GM23338 (cell line): ENCODE measurements around the gene PIK3CG.

ENCODE experiments used
- CREB1 ChIP-seq: fragments of 250-450 bp; sonication (Bioruptor Pico); IDR thresholded peaks from 2 replicates; pipeline ENCODE4 v1.5.0; 2020; ENCODE audit warnings: low read depth, mild to moderate bottlenecking, moderate library complexity
- CTCF ChIP-seq, 2 experiments: fragments of 200-600 bp in 1 of 2; sonication (generic) in 1 of 2; conservative IDR thresholded peaks; 2 replicates each; pipeline versions ENCODE4 v1.5.1 to v1.6.1; 2016 to 2017; ENCODE audit warnings: antibody characterized with exemption in 2 of 2, low read depth in 2 of 2, mild to moderate bottlenecking in 2 of 2, moderate library complexity in 1 of 2
- ETS1 ChIP-seq: IDR thresholded peaks from 2 replicates; pipeline ENCODE4 v1.6.1; 2016; ENCODE audit warnings: antibody characterized with exemption
- EZH2 ChIP-seq: fragments of 200-600 bp; sonication (generic); IDR thresholded peaks from one replicate; pipeline ENCODE4 v1.8.0; 2017; ENCODE audit warnings: antibody characterized with exemption, mild to moderate bottlenecking, low read depth; ENCODE audit not compliant: unreplicated experiment
- EZH2phosphoT487 ChIP-seq: fragments of 200-600 bp; sonication (generic); IDR thresholded peaks from one replicate; pipeline ENCODE4 v1.8.1; 2018; ENCODE audit warnings: antibody characterized with exemption; ENCODE audit not compliant: unreplicated experiment
- JUNB ChIP-seq: IDR thresholded peaks from one replicate; pipeline ENCODE4 v1.6.1; 2016; ENCODE audit warnings: antibody characterized with exemption; ENCODE audit not compliant: unreplicated experiment
- NANOG ChIP-seq: IDR thresholded peaks from 2 replicates; pipeline ENCODE4 v1.6.1; 2016; ENCODE audit warnings: antibody characterized with exemption, borderline replicate concordance
- POLR2AphosphoS5 ChIP-seq: IDR thresholded peaks from 2 replicates; pipeline ENCODE4 v1.6.1; 2016; ENCODE audit warnings: antibody characterized with exemption, low read depth
- STAT1 ChIP-seq: IDR thresholded peaks from one replicate; pipeline ENCODE4 v1.6.1; 2016; ENCODE audit warnings: antibody characterized with exemption; ENCODE audit not compliant: unreplicated experiment
- ZNF114 ChIP-seq: fragments of 250-450 bp; sonication (Bioruptor Pico); IDR thresholded peaks from 2 replicates; pipeline ENCODE4 v1.5.0; 2020; ENCODE audit warnings: mild to moderate bottlenecking, moderate library complexity
- ZNF331 ChIP-seq: fragments of 250-450 bp; sonication (Bioruptor Pico); IDR thresholded peaks from 2 replicates; pipeline ENCODE4 v1.5.0; 2020; ENCODE audit warnings: low read depth, mild to moderate bottlenecking, moderate library complexity
- ZNF462 ChIP-seq: fragments of 250-450 bp; sonication (Bioruptor Pico); IDR thresholded peaks from 2 replicates; pipeline ENCODE4 v1.5.0; 2020; ENCODE audit warnings: mild to moderate bottlenecking, moderate library complexity
- TF ChIP-seq, protein P1 (sequence below): IDR thresholded peaks from one replicate; pipeline ENCODE4 v1.6.1; 2018; ENCODE audit warnings: antibody characterized with exemption; ENCODE audit not compliant: unreplicated experiment

GRCh38 chr7:106915407-106915806 lies 50.3 kb downstream of the PIK3CG start:
- no peak for TF ChIP-seq CTCF (conservative IDR thresholded peaks at IDR 0.05; ENCODE audit: low read depth in 2 of 2)
- TF ChIP-seq EZH2, result no peak
- no peak for TF ChIP-seq EZH2phosphoT487
- TF ChIP-seq, protein P1, sequence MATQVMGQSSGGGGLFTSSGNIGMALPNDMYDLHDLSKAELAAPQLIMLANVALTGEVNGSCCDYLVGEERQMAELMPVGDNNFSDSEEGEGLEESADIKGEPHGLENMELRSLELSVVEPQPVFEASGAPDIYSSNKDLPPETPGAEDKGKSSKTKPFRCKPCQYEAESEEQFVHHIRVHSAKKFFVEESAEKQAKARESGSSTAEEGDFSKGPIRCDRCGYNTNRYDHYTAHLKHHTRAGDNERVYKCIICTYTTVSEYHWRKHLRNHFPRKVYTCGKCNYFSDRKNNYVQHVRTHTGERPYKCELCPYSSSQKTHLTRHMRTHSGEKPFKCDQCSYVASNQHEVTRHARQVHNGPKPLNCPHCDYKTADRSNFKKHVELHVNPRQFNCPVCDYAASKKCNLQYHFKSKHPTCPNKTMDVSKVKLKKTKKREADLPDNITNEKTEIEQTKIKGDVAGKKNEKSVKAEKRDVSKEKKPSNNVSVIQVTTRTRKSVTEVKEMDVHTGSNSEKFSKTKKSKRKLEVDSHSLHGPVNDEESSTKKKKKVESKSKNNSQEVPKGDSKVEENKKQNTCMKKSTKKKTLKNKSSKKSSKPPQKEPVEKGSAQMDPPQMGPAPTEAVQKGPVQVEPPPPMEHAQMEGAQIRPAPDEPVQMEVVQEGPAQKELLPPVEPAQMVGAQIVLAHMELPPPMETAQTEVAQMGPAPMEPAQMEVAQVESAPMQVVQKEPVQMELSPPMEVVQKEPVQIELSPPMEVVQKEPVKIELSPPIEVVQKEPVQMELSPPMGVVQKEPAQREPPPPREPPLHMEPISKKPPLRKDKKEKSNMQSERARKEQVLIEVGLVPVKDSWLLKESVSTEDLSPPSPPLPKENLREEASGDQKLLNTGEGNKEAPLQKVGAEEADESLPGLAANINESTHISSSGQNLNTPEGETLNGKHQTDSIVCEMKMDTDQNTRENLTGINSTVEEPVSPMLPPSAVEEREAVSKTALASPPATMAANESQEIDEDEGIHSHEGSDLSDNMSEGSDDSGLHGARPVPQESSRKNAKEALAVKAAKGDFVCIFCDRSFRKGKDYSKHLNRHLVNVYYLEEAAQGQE, result no peak
- no peak for TF ChIP-seq JUNB
- TF ChIP-seq POLR2AphosphoS5, result no peak
- no peak for TF ChIP-seq CREB1 (CRISPR knock-in tag)
- TF ChIP-seq ZNF462 (CRISPR knock-in tag), result no peak
- TF ChIP-seq NANOG, result no peak
- no peak for TF ChIP-seq STAT1
- TF ChIP-seq ETS1, result no peak
- TF ChIP-seq ZNF331 (CRISPR knock-in tag), result no peak
- TF ChIP-seq ZNF114 (CRISPR knock-in tag), result no peak
